Measurements from ENCODE around the gene TMEM92. TPM values are rescaled to one million over a fixed set of nuclear protein-coding genes. Genes with fewer than 3 reads are reported as not detected.

TMEM92 gene
- total and polyA plus RNA-seq, 2 of the 13 experiments (the other 11 are each of a cell fraction or from before 2014, with no cell fraction given) = 0.07 TPM; not detected in 1

- TF ChIP-seq ZNF770 (CRISPR knock-in tag; IDR thresholded peaks at IDR 0.05) (no peak), STAT5B (CRISPR knock-in tag; IDR thresholded peaks at IDR 0.05) (no peak), ZNF276 (CRISPR knock-in tag; IDR thresholded peaks at IDR 0.05; ENCODE audit: low read depth) (no peak), REPIN1 (CRISPR knock-in tag; IDR thresholded peaks at IDR 0.05; ENCODE audit: borderline replicate concordance, low read depth) (peak; percentile 67; the same call in 1 of the 2 replicates), ZBTB44 (CRISPR knock-in tag; IDR thresholded peaks at IDR 0.05) (no peak), ZNF337 (CRISPR knock-in tag; IDR thresholded peaks at IDR 0.05; ENCODE audit: borderline replicate concordance, low read depth) (no peak), REL (CRISPR knock-in tag; conservative IDR thresholded peaks at IDR 0.05) (no peak), NCOR1 (IDR thresholded peaks at IDR 0.05; ENCODE audit: borderline replicate concordance, low read length) (no peak), MBNL3 (CRISPR knock-in tag; conservative IDR thresholded peaks at IDR 0.05) (no peak), ZBED4 (CRISPR knock-in tag; IDR thresholded peaks at IDR 0.05; ENCODE audit: borderline replicate concordance) (no peak), ZSCAN31 (CRISPR knock-in tag; IDR thresholded peaks at IDR 0.05; ENCODE audit: low read depth) (no peak; the same call in 1 of the 2 replicates), ZNF691 (CRISPR knock-in tag; IDR thresholded peaks at IDR 0.05; ENCODE audit: borderline replicate concordance, low read depth) (peak; percentile 40; the same call in 1 of the 2 replicates), ZNF33B (CRISPR knock-in tag; IDR thresholded peaks at IDR 0.05) (no peak), GATAD1 (CRISPR knock-in tag; IDR thresholded peaks at IDR 0.05) (no peak), ZNF772 (CRISPR knock-in tag; IDR thresholded peaks at IDR 0.05) (no peak), E2F1 (CRISPR knock-in tag; IDR thresholded peaks at IDR 0.05) (no peak), ZSCAN9 (CRISPR knock-in tag; IDR thresholded peaks at IDR 0.05; ENCODE audit: borderline replicate concordance) (no peak), NR1H2 (CRISPR knock-in tag; IDR thresholded peaks at IDR 0.05; ENCODE audit: borderline replicate concordance, low read depth) (no peak)
Observed at GRCh38 chr17:50297407-50297865, 23.2 kb downstream of the TMEM92 start (continued).
